Testis (tissue), 3 donors: ENCODE results near the gene TTC39A. TPM values are rescaled to one million over a fixed set of nuclear protein-coding genes. Genes with fewer than 3 reads are reported as not detected.

Experiments used
- DNase-seq: peaks from one replicate; pipeline ENCODE4 v3.0.0-alpha.2; 2019
- H3K27ac ChIP-seq, 2 donors: fragments of 200-600 bp; sonication (generic); one replicate each; pipeline ENCODE4 v1.5.1; 2019
- H3K27me3 ChIP-seq: fragments of 200-600 bp; sonication (generic); one replicate; pipeline ENCODE4 v1.5.1; 2019
- H3K36me3 ChIP-seq: fragments of 200-600 bp; sonication (generic); one replicate; pipeline ENCODE4 v1.5.1; 2017; ENCODE audit warnings: low read depth; ENCODE audit errors: missing control alignments
- H3K4me1 ChIP-seq: fragments of 200-600 bp; sonication (generic); one replicate; pipeline ENCODE4 v1.5.1; 2019
- H3K4me3 ChIP-seq, 2 donors: fragments of 200-600 bp; sonication (generic); one replicate each; pipeline ENCODE4 v1.5.1; 2017 to 2019
- H3K9me3 ChIP-seq: fragments of 200-600 bp; sonication (generic); one replicate; pipeline ENCODE4 v1.5.1; 2017
- CTCF ChIP-seq, 3 experiments: fragments of 450-650 bp in 2 of 3; fragments of 200-600 bp in 1 of 3; sonication (generic) in 1 of 3; IDR thresholded peaks; one replicate each; pipeline ENCODE4 v1.5.1; 2016 to 2019; ENCODE audit warnings: antibody characterized with exemption in 3 of 3, mild to moderate bottlenecking in 2 of 3, moderate library complexity in 1 of 3
- POLR2A ChIP-seq: fragments of 450-650 bp; IDR thresholded peaks from one replicate; pipeline ENCODE4 v1.6.1; 2017; ENCODE audit warnings: antibody characterized with exemption, mild to moderate bottlenecking, moderate library complexity
- WGBS, 2 donors: methylation state at CpG; one replicate each; pipeline ENCODE4 v1.1.5; 2018; 5-methylcytosine and 5-hydroxymethylcytosine counted together
- intact Hi-C: fragments of 100-400 bp; cut with DNase I; formaldehyde crosslinking; loops from one replicate; pipeline ENCODE4 v1.15.1; 2023; ENCODE audit warnings: low total_unique reads
- polyA plus RNA-seq: library from polyadenylated mRNA; stranded (reverse); fragments of 350-450 nt; fragmentation: Illumina TruSeq; extraction: RNeasy Lipid Tissue Mini Kit (QIAGEN cat#74804); gene quantifications from one replicate; pipeline ENCODE4 v1.2.3, GENCODE V29; 2014; ENCODE audit warnings: low read depth, low replicate concordance; ENCODE audit not compliant: insufficient read depth
- total RNA-seq, 2 donors: library from RNA; depleted of rRNA; stranded (reverse); fragments of >200 nt; gene quantifications; one replicate each; pipeline ENCODE4 v1.2.3, GENCODE V29; 2016

Gene TTC39A
- total and polyA plus RNA-seq, 3 donors from 2014 or later, result 64.7 to 121 (median 120) TPM

- DNase-seq, result no peak
- H3K4me3 ChIP-seq, result no peak overlapping the region
- intact Hi-C loops, result no loop called here
- no peak for TF ChIP-seq CTCF (IDR thresholded peaks at IDR 0.05)
- TF ChIP-seq POLR2A, result no peak
- H3K36me3 ChIP-seq, result no peaks in the 10 kb centered on the region
- WGBS, 2 donors, result 82 to 100% methylated on average over 3 to 5 of the region's 5 CpGs
- H3K27me3 ChIP-seq, result no peaks in the 10 kb centered on the region
- no peaks in the 10 kb centered on the region for H3K9me3 ChIP-seq
- no peak overlapping the region for H3K27ac ChIP-seq
- H3K4me1 ChIP-seq, result no peaks in the 10 kb centered on the region
These were observed 18.5 kb downstream of the TTC39A start for GRCh38 chr1:51311826-51312225.

- no peaks in the 10 kb centered on the region for H3K27me3 ChIP-seq
- WGBS, 2 donors, result 82 to 85% methylated on average over 10 to 15 of the region's 15 CpGs
- no peak overlapping the region for H3K27ac ChIP-seq
- DNase-seq, result no peak
- H3K36me3 ChIP-seq, result no peaks in the 10 kb centered on the region
- H3K4me1 ChIP-seq, result no peaks in the 10 kb centered on the region
- TF ChIP-seq CTCF (IDR thresholded peaks at IDR 0.05) (no peak), POLR2A (no peak)
- intact Hi-C loops, result no loop called here
- H3K9me3 ChIP-seq, result no peaks in the 10 kb centered on the region
- H3K4me3 ChIP-seq, result no peak overlapping the region
These were observed 19.3 kb downstream of the TTC39A start for GRCh38 chr1:51310871-51311613.

GRCh38 chr1:51309291-51309690 is 21.1 kb downstream of the TTC39A start:
- Histone ChIP-seq H3K27me3 (no peaks in the 10 kb centered on the region), H3K36me3 (no peaks in the 10 kb centered on the region), H3K4me1 (no peaks in the 10 kb centered on the region), H3K27ac (no peak overlapping the region), H3K9me3 (no peaks in the 10 kb centered on the region), H3K4me3 (no peak overlapping the region)
- intact Hi-C loops, result no loop called here
- TF ChIP-seq POLR2A (no peak), CTCF (IDR thresholded peaks at IDR 0.05) (no peak)
- no peak for DNase-seq
- 86 to 93% methylated on average over 8 of the region's 8 CpGs for WGBS, 2 donors

- no peaks in the 10 kb centered on the region for H3K4me1 ChIP-seq
- no peaks in the 10 kb centered on the region for H3K9me3 ChIP-seq
- DNase-seq, result no peak
- no peak overlapping the region for H3K27ac ChIP-seq
- intact Hi-C loops, result no loop called here
- 82 to 91% methylated on average over 6 of the region's 6 CpGs for WGBS, 2 donors
- H3K27me3 ChIP-seq, result no peaks in the 10 kb centered on the region
- no peak for TF ChIP-seq CTCF (IDR thresholded peaks at IDR 0.05)
- TF ChIP-seq POLR2A, result no peak
- H3K4me3 ChIP-seq, result no peak overlapping the region
- H3K36me3 ChIP-seq, result no peaks in the 10 kb centered on the region
These were observed 21.7 kb downstream of the TTC39A start for GRCh38 chr1:51308636-51309035.

- Histone ChIP-seq H3K9me3 (no peaks in the 10 kb centered on the region), H3K27ac (no peak overlapping the region), H3K36me3 (no peaks in the 10 kb centered on the region), H3K4me1 (no peaks in the 10 kb centered on the region), H3K27me3 (no peaks in the 10 kb centered on the region), H3K4me3 (no peak overlapping the region)
- DNase-seq, result no peak
- intact Hi-C loops, result no loop called here
- 80 to 93% methylated on average over 5 of the region's 5 CpGs for WGBS, 2 donors
- TF ChIP-seq POLR2A, result no peak
- no peak for TF ChIP-seq CTCF (IDR thresholded peaks at IDR 0.05)
These were observed 23.4 kb downstream of the TTC39A start for GRCh38 chr1:51306950-51307349.
